Stomach (tissue), 4 donors: ENCODE results near the gene GRWD1.

Experiments used
- CTCF ChIP-seq, 7 experiments: fragments of 450-650 bp in 4 of 7; fragments of 200-600 bp in 3 of 7; sonication (generic) in 3 of 7; IDR thresholded peaks; one replicate each; pipeline ENCODE4 v1.5.1; 2016 to 2019; ENCODE audit warnings: antibody characterized with exemption in 7 of 7, control low read depth in 2 of 7, mild to moderate bottlenecking in 1 of 7
- EP300 ChIP-seq: sonication (generic); formaldehyde crosslinking; IDR thresholded peaks from one replicate; pipeline ENCODE4 v1.6.1; 2017; ENCODE audit warnings: antibody characterized with exemption
- POLR2AphosphoS5 ChIP-seq, 3 donors: sonication (generic); formaldehyde crosslinking; IDR thresholded peaks; one replicate each; pipeline ENCODE4 v1.6.1; 2016; ENCODE audit warnings: antibody characterized with exemption in 3 of 3

- TF ChIP-seq CTCF (IDR thresholded peaks at IDR 0.05) (no peak), POLR2AphosphoS5 (IDR thresholded peaks at IDR 0.05) (no peak), EP300 (no peak)
Measured at GRCh38 chr19:48455171-48455907, 9.6 kb downstream of the GRWD1 start, which contains the start of gene KCNJ14.
